Neural crest cell (in vitro differentiated cells): Measurements from ENCODE around the gene GPR15LG. TPM values are rescaled to one million over a fixed set of nuclear protein-coding genes. Genes with fewer than 3 reads are reported as not detected.
A peak's percentile ranks its signal among the peaks of the same experiment; 100 is the strongest.

Source experiments
- DNase-seq: peaks from one replicate; pipeline ENCODE4 v3.0.0; 2021; ENCODE audit warnings: low read depth, mixed read lengths, low spot score
- H3K27ac Mint-ChIP-seq: one replicate; pipeline ENCODE4 v1.8.0; 2021; ENCODE audit warnings: mild to moderate bottlenecking, mixed read lengths; ENCODE audit not compliant: unreplicated experiment
- H3K27me3 Mint-ChIP-seq: 2 replicates; pipeline ENCODE4 v1.8.0; 2021; ENCODE audit warnings: low read depth, mild to moderate bottlenecking, mixed read lengths
- H3K36me3 Mint-ChIP-seq: 2 replicates; pipeline ENCODE4 v1.8.0; 2021; ENCODE audit warnings: low read depth, mild to moderate bottlenecking, mixed read lengths
- H3K4me1 Mint-ChIP-seq: 2 replicates; pipeline ENCODE4 v1.8.0; 2021; ENCODE audit warnings: mixed read lengths
- H3K4me3 Mint-ChIP-seq: one replicate; pipeline ENCODE4 v1.8.0; 2021; ENCODE audit warnings: mild to moderate bottlenecking, mixed read lengths
- H3K9me3 Mint-ChIP-seq: 2 replicates; pipeline ENCODE4 v1.8.0; 2021; ENCODE audit warnings: mixed read lengths
- CTCF ChIP-seq: fragments of 200-600 bp; sonication (generic); conservative IDR thresholded peaks from 2 replicates; pipeline ENCODE4 v1.5.0; 2021; ENCODE audit warnings: antibody characterized with exemption, mild to moderate bottlenecking
- total RNA-seq: library from RNA; stranded (reverse); gene quantifications from 2 replicates; pipeline ENCODE4 v1.2.1, GENCODE V29; 2021

The GPR15LG gene
- total RNA-seq, 1 donor from 2014 or later = not detected

GRCh38 chr10:84193846-84194423, 20.3 kb downstream of the GPR15LG start:
- no peak for TF ChIP-seq CTCF
- H3K27ac Mint-ChIP-seq = no peak overlapping the region
- no peaks in the 10 kb centered on the region for H3K36me3 Mint-ChIP-seq
- H3K4me3 Mint-ChIP-seq = peak overlapping the region; percentile 77
- H3K27me3 Mint-ChIP-seq = peaks cover 19% of the 10 kb centered on the region
- H3K4me1 Mint-ChIP-seq = no peaks in the 10 kb centered on the region
- DNase-seq = no peak
- no peaks in the 10 kb centered on the region for H3K9me3 Mint-ChIP-seq

DNA sequence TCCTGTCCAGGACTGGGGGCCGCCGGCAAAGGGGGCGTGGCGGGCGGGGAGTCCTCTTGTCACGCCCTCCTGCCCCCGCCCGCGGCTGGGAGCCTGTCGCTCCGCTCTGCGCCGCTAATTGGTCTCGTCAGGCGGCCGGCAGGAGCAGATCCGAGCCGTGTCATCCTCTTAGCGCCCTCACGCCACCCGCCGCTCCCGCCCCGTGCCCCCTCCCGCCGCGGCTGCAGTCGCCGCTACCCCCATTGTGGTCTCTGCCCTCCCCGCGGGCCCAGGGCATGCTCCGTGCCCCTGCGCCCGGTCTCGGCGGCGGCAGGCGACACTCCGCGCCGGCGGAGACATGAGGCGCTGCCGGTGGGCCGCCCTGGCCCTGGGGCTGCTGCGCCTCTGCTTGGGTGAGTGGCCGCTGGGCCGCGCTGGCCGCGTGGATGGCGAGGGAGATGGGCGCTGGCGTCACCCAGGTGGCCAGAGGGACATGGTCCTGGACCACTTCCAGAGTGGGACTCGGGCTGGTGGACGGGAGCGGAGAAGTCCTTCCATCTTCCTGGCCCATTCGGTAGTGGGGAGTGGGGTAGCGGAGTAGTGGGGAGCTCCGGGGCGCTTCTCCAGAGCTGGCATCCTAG, 20.9 kb downstream of the GPR15LG start, which contains the start of gene CDHR1:
Gene CDHR1, plus strand, starts transcription at position 114 of the 620 bp plus-strand sequence. Its CDS starts 224 bp downstream, at position 338.
- H3K27me3 Mint-ChIP-seq = peaks cover 19% of the 10 kb centered on the region
- TF ChIP-seq CTCF = no peak
- no peak within 1 kb of the TSS for H3K27ac Mint-ChIP-seq
- DNase-seq = peak; percentile 26
- no peaks in the 10 kb centered on the region for H3K36me3 Mint-ChIP-seq
- H3K4me3 Mint-ChIP-seq = peak within 1 kb of the TSS; percentile 81
- H3K9me3 Mint-ChIP-seq = no peaks in the 10 kb centered on the region
- no peaks in the 10 kb centered on the region for H3K4me1 Mint-ChIP-seq

GRCh38 chr10:84195044-84195830, 21.6 kb downstream of the GPR15LG start:
- H3K9me3 Mint-ChIP-seq = no peaks in the 10 kb centered on the region
- H3K36me3 Mint-ChIP-seq = no peaks in the 10 kb centered on the region
- H3K27ac Mint-ChIP-seq = no peak overlapping the region
- peak overlapping the region; percentile 81 for H3K4me3 Mint-ChIP-seq
- H3K4me1 Mint-ChIP-seq = no peaks in the 10 kb centered on the region
- no peak for TF ChIP-seq CTCF
- DNase-seq = no peak
- peaks cover 19% of the 10 kb centered on the region for H3K27me3 Mint-ChIP-seq

- Mint-ChIP-seq H3K27ac (no peak overlapping the region), H3K36me3 (no peaks in the 10 kb centered on the region), H3K4me3 (no peak overlapping the region), H3K27me3 (peaks cover 19% of the 10 kb centered on the region), H3K4me1 (no peaks in the 10 kb centered on the region), H3K9me3 (no peaks in the 10 kb centered on the region)
- TF ChIP-seq CTCF = no peak
- no peak for DNase-seq
Observed at GRCh38 chr10:84196083-84196482, 22.5 kb downstream of the GPR15LG start.

- Mint-ChIP-seq H3K27ac (no peak overlapping the region), H3K27me3 (peaks cover 17% of the 10 kb centered on the region), H3K9me3 (no peaks in the 10 kb centered on the region), H3K36me3 (no peaks in the 10 kb centered on the region), H3K4me1 (no peaks in the 10 kb centered on the region), H3K4me3 (no peak overlapping the region)
- DNase-seq = no peak
- no peak for TF ChIP-seq CTCF
Observed at GRCh38 chr10:84196941-84197340, 23.3 kb downstream of the GPR15LG start.
